Keratinocyte (primary cell): ENCODE data around the gene LTC4S. TPM values are rescaled to one million over a fixed set of nuclear protein-coding genes. Genes with fewer than 3 reads are reported as not detected.

ENCODE experiments used
- DNase-seq: peaks from one replicate; pipeline ENCODE4 v3.0.0-alpha.2; 2011; ENCODE audit warnings: low read depth, missing footprints, low spot score
- FAIRE-seq: peaks from 2 replicates; lab custom pipeline; 2011; peaks lifted over from hg19 to GRCh38; lab: Jason Lieb, UNC
- H2AFZ ChIP-seq: 2 replicates; pipeline ENCODE4 v1.6.0; 2012; ENCODE audit warnings: low read length, control low read depth, inconsistent platforms; ENCODE audit not compliant: control insufficient read depth
- H3K27ac ChIP-seq: 2 replicates; pipeline ENCODE4 v1.5.1; 2011; ENCODE audit warnings: low read length; ENCODE audit not compliant: control insufficient read depth, insufficient read depth
- H3K27me3 ChIP-seq: 3 replicates; pipeline ENCODE4 v1.6.0; 2011; ENCODE audit warnings: low read length; ENCODE audit not compliant: control insufficient read depth, insufficient read depth; ENCODE audit errors: extremely low read depth
- H3K36me3 ChIP-seq, 2 experiments: 2 replicates in 1 of 2; 3 replicates in 1 of 2; pipeline ENCODE4 v1.5.1; 2011; ENCODE audit warnings: low read length in 2 of 2, mild to moderate bottlenecking in 1 of 2; ENCODE audit not compliant: control insufficient read depth in 2 of 2, insufficient read depth in 2 of 2; ENCODE audit errors: extremely low read depth in 1 of 2
- H3K4me1 ChIP-seq: 3 replicates; pipeline ENCODE4 v1.5.1; 2011; ENCODE audit warnings: low read length; ENCODE audit not compliant: control insufficient read depth, insufficient read depth; ENCODE audit errors: extremely low read depth
- H3K4me2 ChIP-seq: 3 replicates; pipeline ENCODE4 v1.6.0; 2011; ENCODE audit warnings: low read depth, low read length; ENCODE audit not compliant: control insufficient read depth, insufficient read depth; ENCODE audit errors: extremely low read depth
- H3K4me3 ChIP-seq, 3 experiments: fragments of 200-600 bp in 1 of 3; sonication (generic) in 1 of 3; 2 replicates in 2 of 3; 3 replicates in 1 of 3; pipeline ENCODE4 v1.5.1; 2011 to 2016; ENCODE audit warnings: low read length in 3 of 3, mild to moderate bottlenecking in 3 of 3, control low read depth in 2 of 3, inconsistent platforms in 1 of 3, low read depth in 1 of 3, mixed read lengths in 1 of 3, mixed run types in 1 of 3, moderate library complexity in 1 of 3; ENCODE audit not compliant: control insufficient read depth in 2 of 3, insufficient read depth in 2 of 3; ENCODE audit errors: extremely low read depth in 1 of 3
- H3K79me2 ChIP-seq: 2 replicates; pipeline ENCODE4 v1.6.0; 2012; ENCODE audit warnings: low read length; ENCODE audit not compliant: control insufficient read depth, insufficient read depth
- H3K9ac ChIP-seq: 3 replicates; pipeline ENCODE4 v1.6.0; 2011; ENCODE audit warnings: low read length; ENCODE audit not compliant: control insufficient read depth, insufficient read depth; ENCODE audit errors: extremely low read depth
- H3K9me1 ChIP-seq: 3 replicates; pipeline ENCODE4 v1.6.0; 2011; ENCODE audit warnings: low read length; ENCODE audit not compliant: control insufficient read depth, insufficient read depth; ENCODE audit errors: extremely low read depth
- H3K9me3 ChIP-seq: 2 replicates; pipeline ENCODE4 v1.5.1; 2012; ENCODE audit warnings: low read depth, low read length; ENCODE audit not compliant: control insufficient read depth
- H4K20me1 ChIP-seq: 3 replicates; pipeline ENCODE4 v1.6.0; 2011; ENCODE audit warnings: low read length; ENCODE audit not compliant: control insufficient read depth, insufficient read depth; ENCODE audit errors: extremely low read depth
- CTCF ChIP-seq, 3 experiments: IDR thresholded peaks in 1 of 3; conservative IDR thresholded peaks in 1 of 3; optimal IDR thresholded peaks in 1 of 3; 2 replicates in 2 of 3; 3 replicates in 1 of 3; pipeline versions ENCODE3 to v1.5.1; 2011; ENCODE audit warnings: low read length in 3 of 3, mild to moderate bottlenecking in 3 of 3, moderate library complexity in 2 of 3, control low read depth in 1 of 3, inconsistent platforms in 1 of 3; ENCODE audit not compliant: insufficient read depth in 2 of 3; ENCODE audit errors: extremely low read depth in 1 of 3
- EZH2 ChIP-seq: IDR thresholded peaks from one replicate; pipeline ENCODE4 v1.6.1; 2012; ENCODE audit warnings: inconsistent platforms, mild to moderate bottlenecking, low read length, moderate library complexity
- dilution Hi-C: fragments of 300-500 bp; cut with MboI; formaldehyde crosslinking; loops from one replicate; pipeline ENCODE4 v1.7.0; 2020; ENCODE audit warnings: low sequenced_read_pairs; ENCODE audit not compliant: extremely low pct_ligation_motif_present
- polyA plus RNA-seq, 5 experiments: library from polyadenylated mRNA; depleted of rRNA in 3 of 5; stranded (reverse) in 3 of 5; stranded (forward) in 1 of 5; unstranded in 1 of 5; fragments of >200 nt; gene quantifications; 1 replicate in 1 of 5; 2 replicates in 3 of 5; 3 replicates in 1 of 5; pipeline versions ENCODE4 v1.2.1 to v1.2.3, GENCODE V29; 2011 to 2012; ENCODE audit warnings: missing spikeins in 2 of 5, low read depth in 1 of 5, low replicate concordance in 1 of 5

Gene LTC4S
- polyA plus RNA-seq, 1 donor (not counting 4 experiments of a cell fraction or from before 2014, with no cell fraction given): not detected

- TF ChIP-seq CTCF (optimal IDR thresholded peaks at IDR 0.05 in 1 of 3, IDR thresholded peaks at IDR 0.05 in 1 of 3, conservative IDR thresholded peaks at IDR 0.05 in 1 of 3; ENCODE audit: extremely low read depth in 1 of 3, insufficient read depth in 2 of 3, low read length in 3 of 3) (no peak), EZH2 (no peak)
- no peak overlapping the region for H3K27ac ChIP-seq
- H2AFZ ChIP-seq: no peak overlapping the region
- FAIRE-seq: no peak
- H3K9me3 ChIP-seq: no peaks in the 10 kb centered on the region
- H3K9ac ChIP-seq: no peak overlapping the region
- no peak for DNase-seq
- no peak overlapping the region for H3K4me3 ChIP-seq
- H3K4me1 ChIP-seq: no peaks in the 10 kb centered on the region
- peaks cover 29 to 44% of the 10 kb centered on the region in 2 experiments for H3K36me3 ChIP-seq
- H3K27me3 ChIP-seq: no peaks in the 10 kb centered on the region
- H3K79me2 ChIP-seq: no peaks in the 10 kb centered on the region
- no peaks in the 10 kb centered on the region for H3K9me1 ChIP-seq
- H3K4me2 ChIP-seq: no peak overlapping the region
- dilution Hi-C loops: no loop called here
- peaks cover 2% of the 10 kb centered on the region for H4K20me1 ChIP-seq
Measured at GRCh38 chr5:179773686-179774040, 20.1 kb upstream of the LTC4S start.

- DNase-seq: no peak
- Histone ChIP-seq H3K9me1 (no peaks in the 10 kb centered on the region), H3K9ac (no peak overlapping the region), H3K4me3 (no peak overlapping the region), H3K4me2 (no peak overlapping the region), H3K36me3 (peaks cover 29 to 40% of the 10 kb centered on the region in 2 experiments), H2AFZ (no peak overlapping the region), H3K4me1 (no peaks in the 10 kb centered on the region), H3K27me3 (no peaks in the 10 kb centered on the region), H3K27ac (no peak overlapping the region), H3K79me2 (no peaks in the 10 kb centered on the region), H4K20me1 (peaks cover 2% of the 10 kb centered on the region), H3K9me3 (no peaks in the 10 kb centered on the region)
- FAIRE-seq: no peak
- no peak for TF ChIP-seq EZH2
- no peak for TF ChIP-seq CTCF (optimal IDR thresholded peaks at IDR 0.05 in 1 of 3, IDR thresholded peaks at IDR 0.05 in 1 of 3, conservative IDR thresholded peaks at IDR 0.05 in 1 of 3; ENCODE audit: extremely low read depth in 1 of 3, insufficient read depth in 2 of 3, low read length in 3 of 3)
- dilution Hi-C loops: no loop called here
Measured at GRCh38 chr5:179774442-179774841, 19.3 kb upstream of the LTC4S start.
